ENCODE measurements around the gene ZNF433.

Gene ZNF433

GRCh38 chr19:11987405-11988281 lies 47.8 kb downstream of the ZNF433 start:
- DNase-seq = peak; percentile 88 to 95

GRCh38 chr19:11986754-11987153 lies 48.7 kb downstream of the ZNF433 start:
- DNase-seq = no peak

- DNase-seq = peak in 1 of 2 experiments; percentile 12
Observed at GRCh38 chr19:11984986-11985385, 50.5 kb downstream of the ZNF433 start.

- DNase-seq = no peak
Observed at GRCh38 chr19:11982526-11982925, 53.0 kb downstream of the ZNF433 start.

GRCh38 chr19:11979527-11979926 lies 56.0 kb downstream of the ZNF433 start:
- no peak for DNase-seq

GRCh38 chr19:11978492-11979100 lies 56.9 kb downstream of the ZNF433 start:
- DNase-seq = no peak

- DNase-seq = no peak
Observed at GRCh38 chr19:11973019-11973810, 62.3 kb downstream of the ZNF433 start.

- no peak for DNase-seq
Observed at GRCh38 chr19:11971041-11971440, 64.4 kb downstream of the ZNF433 start.

GRCh38 chr19:11970174-11970573 lies 65.3 kb downstream of the ZNF433 start:
- no peak for DNase-seq

GRCh38 chr19:11964858-11965645 lies 70.4 kb downstream of the ZNF433 start, which contains the start of gene ZNF763:
Gene ZNF763 (plus strand): TSS chr19:11965040. CDS start chr19:11965209, 169 bp downstream.
- peak; percentile 85 to 89 for DNase-seq
